Esophagus squamous epithelium (tissue), 4 donors: Measurements from ENCODE around the gene SMG7.

ENCODE experiments used
- POLR2A ChIP-seq, 4 donors: fragments of 450-650 bp; IDR thresholded peaks; one replicate each; pipeline ENCODE4 v1.6.1; 2017; ENCODE audit warnings: antibody characterized with exemption in 4 of 4, mild to moderate bottlenecking in 4 of 4, moderate library complexity in 3 of 4
- TF ChIP-seq, protein P1 (sequence below), 6 experiments: fragments of 450-650 bp in 4 of 6; fragments of 200-600 bp in 2 of 6; sonication (generic) in 2 of 6; IDR thresholded peaks; one replicate each; pipeline ENCODE4 v1.5.1; 2016 to 2019; ENCODE audit warnings: antibody characterized with exemption in 6 of 6, mild to moderate bottlenecking in 4 of 6, moderate library complexity in 4 of 6

DNA sequence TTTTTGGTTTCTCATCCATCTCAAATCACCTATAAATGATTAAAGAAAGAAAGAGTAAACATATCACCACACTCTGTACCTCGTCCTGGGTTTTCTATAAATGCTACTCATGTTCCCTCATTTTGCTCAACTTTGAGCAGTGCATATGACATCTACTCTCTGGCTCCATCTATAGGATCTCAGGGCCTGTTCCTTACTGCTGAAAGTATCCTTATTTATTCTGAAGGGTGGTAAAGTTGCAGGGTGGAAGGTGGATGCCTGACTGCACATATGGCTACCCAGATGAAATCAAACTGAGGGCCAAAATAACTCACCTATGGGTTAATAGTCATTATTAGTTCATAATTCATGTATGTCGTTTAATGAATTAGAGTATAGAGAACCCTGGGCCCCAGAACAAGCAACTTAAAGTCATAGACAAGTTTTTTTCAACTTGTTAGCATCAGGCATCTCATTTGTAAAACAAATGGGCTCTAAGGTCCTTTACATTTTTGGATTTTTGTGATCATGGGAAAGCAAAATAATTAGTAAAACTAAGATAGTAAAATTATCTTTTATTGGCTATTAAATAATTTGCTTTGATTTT, 71.4 kb downstream of the SMG7 start:
- TF ChIP-seq, protein P1, sequence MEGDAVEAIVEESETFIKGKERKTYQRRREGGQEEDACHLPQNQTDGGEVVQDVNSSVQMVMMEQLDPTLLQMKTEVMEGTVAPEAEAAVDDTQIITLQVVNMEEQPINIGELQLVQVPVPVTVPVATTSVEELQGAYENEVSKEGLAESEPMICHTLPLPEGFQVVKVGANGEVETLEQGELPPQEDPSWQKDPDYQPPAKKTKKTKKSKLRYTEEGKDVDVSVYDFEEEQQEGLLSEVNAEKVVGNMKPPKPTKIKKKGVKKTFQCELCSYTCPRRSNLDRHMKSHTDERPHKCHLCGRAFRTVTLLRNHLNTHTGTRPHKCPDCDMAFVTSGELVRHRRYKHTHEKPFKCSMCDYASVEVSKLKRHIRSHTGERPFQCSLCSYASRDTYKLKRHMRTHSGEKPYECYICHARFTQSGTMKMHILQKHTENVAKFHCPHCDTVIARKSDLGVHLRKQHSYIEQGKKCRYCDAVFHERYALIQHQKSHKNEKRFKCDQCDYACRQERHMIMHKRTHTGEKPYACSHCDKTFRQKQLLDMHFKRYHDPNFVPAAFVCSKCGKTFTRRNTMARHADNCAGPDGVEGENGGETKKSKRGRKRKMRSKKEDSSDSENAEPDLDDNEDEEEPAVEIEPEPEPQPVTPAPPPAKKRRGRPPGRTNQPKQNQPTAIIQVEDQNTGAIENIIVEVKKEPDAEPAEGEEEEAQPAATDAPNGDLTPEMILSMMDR (IDR thresholded peaks at IDR 0.05), result peak in 5 of 6 experiments; percentile 46 to 71 (median 52)
- TF ChIP-seq POLR2A (IDR thresholded peaks at IDR 0.05), result no peak
